ENCODE data around the gene A2M.

Gene A2M

GRCh38 chr12:9033265-9033887 is 82.3 kb downstream of the A2M start:
- DNase-seq: no peak

GRCh38 chr12:9032202-9032964 is 83.3 kb downstream of the A2M start:
- DNase-seq: no peak

- no peak for DNase-seq
Observed at GRCh38 chr12:9030776-9031175, 84.9 kb downstream of the A2M start.

GRCh38 chr12:9027161-9028059 is 88.3 kb downstream of the A2M start:
- DNase-seq: no peak

- DNase-seq: no peak
Observed at GRCh38 chr12:9024512-9024911, 91.2 kb downstream of the A2M start.

GRCh38 chr12:9022592-9022991 is 93.1 kb downstream of the A2M start:
- no peak for DNase-seq
